Measurements from ENCODE around the gene RSF1. TPM values are rescaled to one million over a fixed set of nuclear protein-coding genes. Genes with fewer than 3 reads are reported as not detected.
"Not testable (repeated sequence)": the region's sequence is repeated elsewhere in the genome, so short reads cannot be mapped to it uniquely, and the experiment has no call there.

Gene RSF1
- total RNA-seq, 1 experiment from 2014 or later = 12.3 TPM

GRCh38 chr11:77660947-77661346, 159.6 kb downstream of the RSF1 start:
- DNase-seq (ENCODE audit: low read depth, low spot score) = no peak
- in situ Hi-C loops (cut with HindIII; ENCODE audit: low pct_unique_long_range_greater_than_20kb, low sequenced_read_pairs) = no loop called here

GRCh38 chr11:77658213-77659013, 162.1 kb downstream of the RSF1 start:
- no peak for DNase-seq (ENCODE audit: low read depth, low spot score)
- in situ Hi-C loops (cut with HindIII; ENCODE audit: low pct_unique_long_range_greater_than_20kb, low sequenced_read_pairs) = no loop called here

GRCh38 chr11:77656362-77656761, 164.2 kb downstream of the RSF1 start:
- in situ Hi-C loops (cut with HindIII; ENCODE audit: low pct_unique_long_range_greater_than_20kb, low sequenced_read_pairs) = no loop called here
- DNase-seq (ENCODE audit: low read depth, low spot score) = no peak

- in situ Hi-C loops (cut with HindIII; ENCODE audit: low pct_unique_long_range_greater_than_20kb, low sequenced_read_pairs) = no loop called here
- no peak for DNase-seq (ENCODE audit: low read depth, low spot score)
These were observed 165.6 kb downstream of the RSF1 start for GRCh38 chr11:77654770-77655434.

- no peak for DNase-seq (ENCODE audit: low read depth, low spot score)
- in situ Hi-C loops (cut with HindIII; ENCODE audit: low pct_unique_long_range_greater_than_20kb, low sequenced_read_pairs) = no loop called here
These were observed 170.4 kb downstream of the RSF1 start for GRCh38 chr11:77650123-77650522.

- in situ Hi-C loops (cut with HindIII; ENCODE audit: low pct_unique_long_range_greater_than_20kb, low sequenced_read_pairs) = no loop called here
- no peak for DNase-seq (ENCODE audit: low read depth, low spot score)
These were observed 172.7 kb downstream of the RSF1 start for GRCh38 chr11:77647654-77648305.

- in situ Hi-C loops (cut with HindIII; ENCODE audit: low pct_unique_long_range_greater_than_20kb, low sequenced_read_pairs) = no loop called here
- DNase-seq (ENCODE audit: low read depth, low spot score) = no peak
These were observed 175.6 kb downstream of the RSF1 start for GRCh38 chr11:77644887-77645286.

GRCh38 chr11:77642228-77642627, 178.3 kb downstream of the RSF1 start:
- in situ Hi-C loops (cut with HindIII; ENCODE audit: low pct_unique_long_range_greater_than_20kb, low sequenced_read_pairs) = no loop called here

GRCh38 chr11:77637345-77638165, 183.0 kb downstream of the RSF1 start, which contains the start of gene CLNS1A:
Gene CLNS1A, minus strand, starts transcription at chr11:77637794. Its CDS starts 80 bp downstream, at chr11:77637714.
- in situ Hi-C loops (cut with HindIII; ENCODE audit: low pct_unique_long_range_greater_than_20kb, low sequenced_read_pairs) = no loop called here
- peak; percentile 88 for DNase-seq (ENCODE audit: low read depth, low spot score)

More at GRCh38 chr11:77642228-77642627, 178.3 kb downstream of the RSF1 start:
- peak; percentile 3 for DNase-seq (ENCODE audit: low read depth, low spot score)

- in situ Hi-C loops (cut with HindIII; ENCODE audit: low pct_unique_long_range_greater_than_20kb, low sequenced_read_pairs) = no loop called here
- DNase-seq (ENCODE audit: low read depth, low spot score) = peak; percentile 5
These were observed 183.7 kb downstream of the RSF1 start for GRCh38 chr11:77636731-77637344.

- in situ Hi-C loops (cut with HindIII; ENCODE audit: low pct_unique_long_range_greater_than_20kb, low sequenced_read_pairs); DNase-seq (ENCODE audit: low read depth, low spot score): not testable (repeated sequence)
These were observed 186.6 kb downstream of the RSF1 start for GRCh38 chr11:77633926-77634325.

GRCh38 chr11:77630157-77630710, 190.3 kb downstream of the RSF1 start:
- in situ Hi-C loops (cut with HindIII; ENCODE audit: low pct_unique_long_range_greater_than_20kb, low sequenced_read_pairs) = no loop called here
- DNase-seq (ENCODE audit: low read depth, low spot score) = no peak

- in situ Hi-C loops (cut with HindIII; ENCODE audit: low pct_unique_long_range_greater_than_20kb, low sequenced_read_pairs) = no loop called here
- peak; percentile 59 for DNase-seq (ENCODE audit: low read depth, low spot score)
These were observed 200.8 kb downstream of the RSF1 start for GRCh38 chr11:77619576-77620198.

GRCh38 chr11:77617892-77618291, 202.6 kb downstream of the RSF1 start:
- in situ Hi-C loops (cut with HindIII; ENCODE audit: low pct_unique_long_range_greater_than_20kb, low sequenced_read_pairs) = no loop called here

GRCh38 chr11:77611921-77612320, 208.6 kb downstream of the RSF1 start:
- no peak for DNase-seq (ENCODE audit: low read depth, low spot score)
- in situ Hi-C loops (cut with HindIII; ENCODE audit: low pct_unique_long_range_greater_than_20kb, low sequenced_read_pairs) = no loop called here

More at GRCh38 chr11:77617892-77618291, 202.6 kb downstream of the RSF1 start:
- DNase-seq (ENCODE audit: low read depth, low spot score) = no peak

Data from SK-MEL-5 (cell line).